ENCODE results near the gene BCL6. TPM values are rescaled to one million over a fixed set of nuclear protein-coding genes. Genes with fewer than 3 reads are reported as not detected.
A peak's percentile ranks its signal among the peaks of the same experiment; 100 is the strongest.

BCL6 gene
- total RNA-seq, 8 experiments from 2014 or later: 1.5 to 65.5 (median 9.5) TPM

DNA sequence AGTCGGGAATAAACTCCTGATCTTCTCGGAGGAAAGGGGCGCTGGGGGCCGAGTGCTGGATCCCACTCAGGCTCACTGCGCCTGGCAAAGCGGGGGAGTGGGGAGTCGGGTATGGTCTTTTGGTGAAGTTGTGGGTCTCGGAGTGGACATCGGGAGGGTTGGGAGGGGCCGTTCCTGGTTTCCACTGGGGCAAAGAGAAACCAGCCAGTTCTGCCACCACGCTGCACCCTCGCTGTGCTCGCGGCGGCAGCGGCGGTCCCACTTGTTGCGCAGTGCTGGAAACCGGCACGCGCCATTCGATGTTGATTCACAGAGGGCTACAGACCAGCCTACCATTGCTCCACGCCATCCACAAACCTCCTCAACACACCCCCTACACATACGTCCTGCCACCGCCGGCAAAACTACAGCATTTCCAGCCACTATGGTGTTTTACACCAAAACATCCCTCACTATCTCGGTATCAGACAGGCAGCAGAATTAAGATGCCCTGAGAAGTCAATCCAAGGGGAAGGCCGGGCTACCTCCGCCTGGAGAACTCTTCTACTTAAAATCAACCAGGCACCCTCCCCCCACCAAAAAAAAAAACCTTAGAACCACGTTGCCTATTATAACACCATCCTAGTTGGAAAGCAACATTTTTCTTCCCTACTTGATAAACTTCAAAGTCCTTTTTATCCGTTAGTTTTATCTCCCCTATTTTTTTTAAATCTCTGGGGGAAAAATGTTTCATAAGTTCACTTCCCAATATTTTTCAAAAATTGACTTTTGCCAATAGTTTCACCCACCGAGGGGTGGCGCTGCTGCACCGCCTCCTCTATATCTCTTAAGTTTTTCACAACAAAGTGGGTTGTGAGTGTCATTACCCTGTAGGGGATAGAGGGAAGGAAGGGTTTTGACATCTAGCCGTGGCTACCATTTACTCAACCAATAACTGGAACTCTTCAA is 3.6 kb downstream of the BCL6 start:
- H3K4me1 ChIP-seq (replicated peaks in 1 of 2): peaks cover 6 to 7% of the 10 kb centered on the region in 2 donors
- ATAC-seq (replicated peaks in 6 of 8): peak in 4 of 8 experiments; percentile 1 to 17 (median 2)

DNA sequence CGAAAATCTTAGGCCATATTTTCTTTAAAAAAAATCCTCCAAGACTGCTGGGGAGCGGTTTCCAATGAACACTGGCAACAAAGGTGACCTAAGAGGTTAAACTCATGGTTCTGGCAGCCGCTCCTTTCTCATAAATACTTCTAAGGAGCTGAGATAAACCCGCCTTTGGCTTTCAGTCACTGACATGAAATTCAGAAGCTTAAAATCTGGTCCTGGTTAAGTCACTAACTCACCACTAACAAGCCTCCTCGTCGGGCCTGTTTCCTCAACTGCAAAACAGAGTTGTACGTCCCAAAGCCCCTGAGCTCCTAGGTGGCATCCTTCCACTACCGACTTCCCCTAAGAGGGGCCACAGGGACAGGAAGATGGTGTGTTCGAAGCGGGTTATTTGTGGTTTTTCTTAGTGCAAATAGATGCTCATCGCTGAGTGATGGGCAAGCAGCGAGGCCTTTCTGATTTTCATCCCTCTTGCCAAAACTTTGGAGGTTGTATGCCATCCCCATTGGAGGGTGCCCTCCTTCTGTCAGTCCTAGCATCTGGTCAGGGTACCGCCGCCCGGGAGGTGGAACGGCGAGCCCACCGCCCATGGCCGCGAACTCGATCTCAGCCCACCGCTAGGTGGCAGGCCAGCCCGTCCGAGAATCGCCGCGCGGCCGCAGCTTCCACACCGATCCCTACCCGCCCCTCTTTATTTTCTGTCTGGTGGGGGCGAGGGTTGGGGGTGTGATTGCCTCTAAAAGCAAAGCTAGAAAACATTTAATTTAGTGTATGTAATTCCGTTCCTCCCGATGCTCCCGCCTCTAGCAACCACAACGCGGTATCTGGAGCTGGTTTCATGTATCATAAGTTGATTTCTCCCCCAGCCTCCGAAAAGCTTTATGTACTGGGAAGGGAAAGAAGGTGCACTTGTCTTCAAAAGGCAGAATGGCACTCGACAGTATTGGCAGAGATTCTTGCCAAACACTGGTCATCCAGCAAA is 4.6 kb downstream of the BCL6 start:
- 0 to 11% (median 2%) methylated on average over 2 to 18 of the region's 39 CpGs; no CpG with 5 or more reads in 3 of the 10 experiments for WGBS, 10 experiments
- peaks cover 3 to 6% of the 10 kb centered on the region in 2 donors for H3K4me1 ChIP-seq (replicated peaks in 1 of 2)
- H3K27ac ChIP-seq: no peak overlapping the region
- ATAC-seq (replicated peaks in 6 of 8): peak in 6 of 8 experiments; percentile 2 to 16 (median 8)
- in situ Hi-C loops (cut with MboI; ENCODE audit: low pct_unique_long_range_greater_than_20kb in 2 of 9, low sequenced_read_pairs in 9 of 9, unreplicated experiment in 9 of 9): loop anchor here in 8 of 9 experiments (5.0 to 25.0 kb wide), 7 partner anchors 422 to 1497 kb away; partner anchors contain the start of genes LPP (in 1 of the 8) and TPRG1 (in 1 of the 8)
- H3K4me3 ChIP-seq: peak overlapping the region; percentile 24 to 54 (median 40)

More for the DNA sequence above, 3.6 kb downstream of the BCL6 start:
- Histone ChIP-seq H3K4me3 (peak overlapping the region; percentile 24 to 54 (median 39)), H3K27ac (no peak overlapping the region)
- 0 to 14% (median 1%) methylated on average over 3 to 17 of the region's 35 CpGs for WGBS, 10 experiments
- in situ Hi-C loops (cut with MboI; ENCODE audit: low pct_unique_long_range_greater_than_20kb in 2 of 9, low sequenced_read_pairs in 9 of 9, unreplicated experiment in 9 of 9): loop anchor here in 8 of 9 experiments (5.0 to 25.0 kb wide), 7 partner anchors 421 to 1496 kb away; partner anchors contain the start of genes LPP (in 1 of the 8) and TPRG1 (in 1 of the 8)

DNA sequence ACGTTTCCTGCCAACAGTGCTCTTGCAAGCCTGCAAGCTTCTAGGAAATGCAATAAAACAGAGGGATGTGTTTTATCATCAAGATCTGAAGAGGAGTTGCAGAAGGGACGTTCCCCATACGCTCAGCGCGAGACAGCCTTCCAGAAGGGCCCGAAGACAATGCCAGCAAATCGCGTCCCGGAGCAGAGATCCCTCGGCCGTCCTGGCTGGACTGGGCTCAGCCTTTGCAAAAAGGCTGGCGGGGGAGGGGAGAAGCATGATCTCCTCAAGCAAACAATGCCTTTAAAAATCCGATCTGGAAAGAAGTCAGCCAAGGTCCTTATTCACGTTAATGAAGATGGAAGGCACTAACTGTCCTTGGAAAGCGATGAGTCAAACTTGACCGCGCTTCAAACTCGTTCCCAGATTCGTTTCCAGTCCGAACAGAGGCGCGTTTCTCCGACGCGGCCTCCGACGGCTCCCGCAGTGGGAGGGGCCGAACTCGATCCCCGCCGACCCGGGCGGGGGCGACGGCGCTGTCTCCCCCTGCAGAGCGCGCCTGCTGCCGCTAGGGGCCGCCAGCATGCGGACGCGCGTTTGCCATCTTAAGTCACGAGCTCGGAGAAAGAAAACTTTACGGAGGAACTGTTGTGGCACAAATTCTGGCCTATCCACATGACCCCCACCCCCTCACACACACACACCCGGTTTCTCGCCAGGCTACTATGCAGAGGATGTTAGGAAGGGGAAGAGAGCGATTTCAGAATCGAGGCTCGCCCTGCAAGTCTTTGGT is 5.5 kb downstream of the BCL6 start:
- in situ Hi-C loops (cut with MboI; ENCODE audit: low pct_unique_long_range_greater_than_20kb in 2 of 9, low sequenced_read_pairs in 9 of 9, unreplicated experiment in 9 of 9): loop anchor here (5.0 to 25.0 kb wide), 8 partner anchors 423 to 1498 kb away; partner anchors contain the start of genes LPP (in 1 of the 9) and TPRG1 (in 1 of the 9)
- WGBS, 10 experiments: 0 to 27% (median 7%) methylated on average over 1 to 16 of the region's 53 CpGs; no CpG with 5 or more reads in 2 of the 10 experiments
- Histone ChIP-seq H3K4me3 (peak overlapping the region; percentile 30 to 54 (median 40)), H3K4me1 (replicated peaks in 1 of 2) (peaks cover 3 to 6% of the 10 kb centered on the region in 2 donors), H3K27ac (peak overlapping the region in 1 of 2 donors; percentile 21)
- peak; percentile 7 to 47 (median 26) for ATAC-seq (replicated peaks in 6 of 8)

DNA sequence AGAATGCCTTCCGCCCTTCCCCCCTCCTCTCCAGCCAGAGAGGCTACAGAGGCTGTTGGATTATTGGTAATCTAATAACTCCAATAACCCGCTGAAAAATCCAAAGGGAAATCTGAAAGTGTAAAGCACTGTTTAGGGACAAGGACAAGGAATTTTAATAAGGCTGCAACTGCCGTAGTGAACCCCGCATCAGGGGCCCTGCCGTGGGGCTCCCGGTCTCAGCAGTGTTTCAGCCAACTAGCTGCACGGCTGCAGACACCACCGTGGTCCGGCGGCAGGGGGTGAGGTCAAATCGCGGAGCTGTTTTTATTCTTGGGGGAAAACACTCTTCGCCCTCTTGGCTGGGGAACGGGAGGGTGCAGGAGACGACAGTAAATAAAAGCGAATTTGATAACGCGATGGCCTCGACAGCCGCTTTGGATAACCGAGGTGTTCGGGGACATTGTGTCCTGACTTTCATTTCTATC is 6.1 kb downstream of the BCL6 start:
- Histone ChIP-seq H3K27ac (no peak overlapping the region), H3K4me3 (peak overlapping the region; percentile 30 to 54 (median 40)), H3K4me1 (replicated peaks in 1 of 2) (peaks cover 3 to 6% of the 10 kb centered on the region in 2 donors)
- in situ Hi-C loops (cut with MboI; ENCODE audit: low pct_unique_long_range_greater_than_20kb in 2 of 9, low sequenced_read_pairs in 9 of 9, unreplicated experiment in 9 of 9): loop anchor here (10.0 to 25.0 kb wide), 7 partner anchors 423 to 1498 kb away; partner anchors contain the start of genes LPP (in 1 of the 9) and TPRG1 (in 1 of the 9)
- WGBS, 10 experiments: 0 to 14% (median 4%) methylated on average over 1 to 9 of the region's 22 CpGs; no CpG with 5 or more reads in 2 of the 10 experiments
- ATAC-seq (replicated peaks in 6 of 8): peak in 6 of 8 experiments; percentile 0 to 21 (median 20)

DNA sequence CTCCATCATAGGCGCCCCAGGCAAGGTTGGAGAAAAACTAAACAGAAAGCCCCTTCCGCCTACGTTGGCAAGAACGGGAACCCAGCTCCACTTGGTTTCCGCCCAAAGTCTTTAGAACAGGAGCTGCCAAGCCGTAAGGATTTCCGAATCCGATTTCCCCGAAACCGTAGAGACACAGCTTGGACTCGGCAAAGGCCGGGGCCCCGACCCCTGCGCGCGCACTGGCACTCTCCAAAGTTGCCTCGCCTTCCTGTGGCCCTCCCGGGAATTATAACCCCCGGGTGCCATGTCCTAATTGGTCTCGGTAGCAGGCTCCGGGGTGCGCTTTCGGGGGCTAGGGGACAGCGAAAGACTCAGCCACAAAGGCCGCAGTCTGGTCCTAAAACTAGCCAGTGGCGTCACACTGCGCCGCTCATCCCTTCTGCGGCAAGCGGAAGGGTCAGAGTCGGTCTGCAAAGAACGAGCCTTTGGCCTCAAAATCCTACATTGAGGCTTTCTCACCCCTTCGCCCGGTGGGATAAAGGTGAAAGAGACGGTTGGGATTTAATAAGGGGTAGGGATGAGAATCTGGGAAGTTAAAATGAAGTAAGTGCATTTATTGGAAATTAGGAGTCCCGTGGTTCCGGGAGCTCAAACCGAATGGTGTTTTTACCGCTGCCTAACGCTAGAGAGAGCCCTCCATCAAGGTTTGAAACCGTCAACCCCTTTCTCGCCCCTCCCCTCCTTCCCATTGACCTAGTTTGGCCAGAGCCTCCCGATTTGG is 6.8 kb downstream of the BCL6 start:
- in situ Hi-C loops (cut with MboI; ENCODE audit: low pct_unique_long_range_greater_than_20kb in 2 of 9, low sequenced_read_pairs in 9 of 9, unreplicated experiment in 9 of 9): loop anchor here (10.0 to 25.0 kb wide), 7 partner anchors 424 to 1499 kb away; partner anchors contain the start of genes LPP (in 1 of the 9) and TPRG1 (in 1 of the 9)
- Histone ChIP-seq H3K4me1 (replicated peaks in 1 of 2) (peaks cover 3 to 6% of the 10 kb centered on the region in 2 donors), H3K27ac (no peak overlapping the region), H3K4me3 (peak overlapping the region; percentile 30 to 54 (median 40))
- WGBS, 10 experiments: 0 to 19% (median 5%) methylated on average over 3 to 38 of the region's 43 CpGs
- ATAC-seq (replicated peaks in 6 of 8): peak; percentile 6 to 67 (median 58)

DNA sequence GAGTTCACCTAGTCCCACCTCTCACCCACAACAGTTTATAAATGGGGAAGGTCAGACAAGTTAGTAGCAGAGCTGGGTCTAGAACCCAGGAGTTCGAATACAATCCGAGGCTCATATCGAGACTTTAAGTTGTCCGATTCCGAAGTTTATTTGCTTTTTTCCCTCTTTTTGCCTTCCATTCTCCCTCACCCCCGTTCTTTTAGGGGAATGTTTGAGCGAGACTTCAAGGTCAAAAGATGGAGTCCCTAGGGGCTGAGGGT is 7.3 kb downstream of the BCL6 start:
- in situ Hi-C loops (cut with MboI; ENCODE audit: low pct_unique_long_range_greater_than_20kb in 2 of 9, low sequenced_read_pairs in 9 of 9, unreplicated experiment in 9 of 9): loop anchor here (10.0 to 25.0 kb wide), 7 partner anchors 424 to 1499 kb away; partner anchors contain the start of genes LPP (in 1 of the 9) and TPRG1 (in 1 of the 9)
- Histone ChIP-seq H3K4me3 (peak overlapping the region; percentile 30 to 54 (median 40)), H3K27ac (no peak overlapping the region), H3K4me1 (replicated peaks in 1 of 2) (peaks cover 3 to 6% of the 10 kb centered on the region in 2 donors)
- 0 to 12% (median 0%) methylated on average over 2 to 7 of the region's 7 CpGs; no CpG with 5 or more reads in 5 of the 10 experiments for WGBS, 10 experiments
- no peak for ATAC-seq (replicated peaks in 6 of 8)

DNA sequence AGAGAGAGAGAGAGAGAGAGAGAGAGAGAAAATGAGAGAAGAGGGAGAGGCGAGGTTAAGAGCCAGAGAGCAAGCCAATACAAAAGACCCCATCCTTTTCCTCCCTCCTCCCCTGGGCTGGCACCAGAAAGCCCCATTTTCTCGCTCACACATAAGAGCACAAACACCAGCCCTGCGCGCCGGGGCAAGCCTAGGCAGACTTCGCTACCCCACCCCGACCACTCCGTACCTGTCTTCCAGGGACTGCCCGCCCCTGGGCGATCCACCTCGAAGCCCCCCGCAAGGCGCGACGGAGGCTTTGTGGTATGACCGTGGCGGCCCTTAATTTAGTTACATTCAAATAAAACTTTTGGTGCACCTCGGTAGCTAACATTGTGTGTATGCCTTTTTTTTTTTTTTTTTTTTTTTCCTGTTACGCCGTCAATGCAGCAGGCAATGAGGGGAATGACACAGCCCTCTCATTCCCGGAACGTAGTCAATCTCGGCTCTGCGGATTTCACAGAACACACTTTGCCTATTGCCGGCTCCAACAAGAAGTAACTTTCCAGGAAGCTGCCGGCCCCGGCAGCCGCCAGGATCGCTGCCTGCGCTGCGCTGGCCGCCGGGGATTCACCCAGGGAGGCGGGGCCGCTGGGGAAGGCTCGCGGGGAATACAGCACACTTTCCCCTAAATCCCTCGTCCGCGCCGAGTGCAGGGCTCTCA is 7.7 kb downstream of the BCL6 start:
- peak; percentile 1 to 31 (median 14) for ATAC-seq (replicated peaks in 6 of 8)
- in situ Hi-C loops (cut with MboI; ENCODE audit: low pct_unique_long_range_greater_than_20kb in 2 of 9, low sequenced_read_pairs in 9 of 9, unreplicated experiment in 9 of 9): loop anchor here (10.0 to 25.0 kb wide), 7 partner anchors 425 to 1500 kb away; partner anchors contain the start of genes LPP (in 1 of the 9) and TPRG1 (in 1 of the 9)
- WGBS, 10 experiments: 0 to 90% (median 34%) methylated on average over 1 to 20 of the region's 41 CpGs; no CpG with 5 or more reads in 4 of the 10 experiments
- H3K4me3 ChIP-seq: peak overlapping the region; percentile 30 to 54 (median 40)
- H3K27ac ChIP-seq: no peak overlapping the region
- peaks cover 3 to 6% of the 10 kb centered on the region in 2 donors for H3K4me1 ChIP-seq (replicated peaks in 1 of 2)

DNA sequence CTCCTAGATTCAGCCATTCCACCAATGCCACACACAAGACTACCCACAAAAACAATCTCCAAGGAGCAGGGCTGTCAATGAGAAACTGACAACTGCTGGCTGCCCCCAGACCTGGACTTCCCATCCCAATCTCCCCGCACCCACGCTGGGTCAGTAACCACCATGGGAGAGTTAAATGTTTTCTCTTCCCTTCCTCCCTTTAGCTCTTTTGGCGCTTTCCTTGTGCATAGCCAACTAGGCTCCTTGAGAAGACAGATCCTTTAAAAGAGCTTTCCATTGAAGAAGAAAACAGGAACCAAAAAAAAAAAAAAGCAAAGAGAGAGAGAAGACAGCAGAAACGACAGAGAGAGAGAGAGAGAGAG is 8.3 kb downstream of the BCL6 start:
- H3K27ac ChIP-seq: no peak overlapping the region
- H3K4me3 ChIP-seq: peak overlapping the region in 1 of 5 donors; percentile 47
- H3K4me1 ChIP-seq (replicated peaks in 1 of 2): peaks cover 3 to 6% of the 10 kb centered on the region in 2 donors
- 0 to 84% (median 48%) methylated on average over 1 to 4 of the region's 4 CpGs for WGBS, 10 experiments
- ATAC-seq (replicated peaks in 6 of 8): no peak
- in situ Hi-C loops (cut with MboI; ENCODE audit: low pct_unique_long_range_greater_than_20kb in 2 of 9, low sequenced_read_pairs in 9 of 9, unreplicated experiment in 9 of 9): loop anchor here (10.0 to 25.0 kb wide), 7 partner anchors 425 to 1500 kb away; partner anchors contain the start of genes LPP (in 1 of the 9) and TPRG1 (in 1 of the 9)

DNA sequence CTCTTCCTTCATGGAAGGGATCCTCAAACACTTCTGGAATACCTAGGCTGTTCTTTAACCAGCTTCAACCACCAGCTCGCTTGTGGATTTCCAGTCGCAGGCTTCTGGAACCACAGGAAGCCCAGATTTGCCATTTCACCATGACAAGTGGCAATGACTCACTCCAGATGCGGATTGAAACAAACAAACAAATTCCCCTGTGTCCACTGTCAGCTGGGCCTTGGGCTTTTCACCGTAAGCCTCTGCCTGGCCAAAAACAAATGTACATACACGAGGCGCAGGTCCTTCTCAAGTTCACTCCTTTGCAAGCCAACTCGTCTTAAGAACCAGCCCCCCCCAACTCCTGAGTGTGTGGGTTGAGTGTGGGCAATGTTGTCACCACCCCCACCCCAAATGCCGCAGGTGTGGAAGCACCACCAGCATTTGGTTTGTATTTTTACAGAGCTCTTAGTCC is 8.8 kb downstream of the BCL6 start:
- Histone ChIP-seq H3K27ac (no peak overlapping the region), H3K4me3 (no peak overlapping the region), H3K4me1 (replicated peaks in 1 of 2) (peaks cover 3 to 6% of the 10 kb centered on the region in 2 donors)
- in situ Hi-C loops (cut with MboI; ENCODE audit: low pct_unique_long_range_greater_than_20kb in 2 of 9, low sequenced_read_pairs in 9 of 9, unreplicated experiment in 9 of 9): loop anchor here (10.0 to 25.0 kb wide), 7 partner anchors 426 to 1501 kb away; partner anchors contain the start of genes LPP (in 1 of the 9) and TPRG1 (in 1 of the 9)
- ATAC-seq (replicated peaks in 6 of 8): no peak
- 42 to 100% (median 80%) methylated on average over 1 to 3 of the region's 8 CpGs; no CpG with 5 or more reads in 1 of the 10 experiments for WGBS, 10 experiments

DNA sequence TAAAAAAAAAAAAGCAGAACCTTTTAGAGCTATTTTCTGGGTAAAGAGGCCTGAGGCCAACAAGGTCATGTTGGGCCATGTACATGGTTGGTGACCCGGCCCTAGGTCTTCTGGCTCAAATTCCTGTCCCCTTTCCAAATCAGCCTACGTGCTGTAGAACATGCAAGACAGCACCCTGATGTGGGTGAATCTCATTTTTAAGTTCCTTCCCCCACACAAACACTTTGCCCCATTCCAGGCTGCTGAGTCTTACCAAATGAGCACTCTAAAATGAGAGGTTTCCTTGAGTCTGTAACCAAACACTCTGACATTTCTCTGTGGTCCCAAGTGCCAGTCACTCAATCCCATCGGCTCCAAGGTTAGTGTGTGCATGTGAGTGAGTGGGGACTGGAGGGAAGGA is 9.4 kb downstream of the BCL6 start:
- Histone ChIP-seq H3K4me3 (no peak overlapping the region), H3K27ac (no peak overlapping the region), H3K4me1 (replicated peaks in 1 of 2) (peaks cover 3 to 6% of the 10 kb centered on the region in 2 donors)
- ATAC-seq (replicated peaks in 6 of 8): no peak
- in situ Hi-C loops (cut with MboI; ENCODE audit: low pct_unique_long_range_greater_than_20kb in 2 of 9, low sequenced_read_pairs in 9 of 9, unreplicated experiment in 9 of 9): loop anchor here (10.0 to 25.0 kb wide), 7 partner anchors 426 to 1501 kb away; partner anchors contain the start of genes LPP (in 1 of the 9) and TPRG1 (in 1 of the 9)
- 67 to 100% (median 90%) methylated on average over 1 to 3 of the region's 3 CpGs; no CpG with 5 or more reads in 4 of the 10 experiments for WGBS, 10 experiments
